D721Med (cell line): ENCODE data around the gene NEUROG1.

Experiments used
- DNase-seq: peaks from one replicate; pipeline ENCODE4 v3.0.0; 2011; ENCODE audit warnings: low spot score; ENCODE audit not compliant: insufficient read length
- FAIRE-seq: peaks from 2 replicates; lab custom pipeline; 2011; peaks lifted over from hg19 to GRCh38; lab: Jason Lieb, UNC
- TF ChIP-seq, protein P1 (sequence below): IDR thresholded peaks from 2 replicates; pipeline ENCODE4 v1.5.1; 2012; ENCODE audit warnings: mild to moderate bottlenecking, control low read depth; ENCODE audit not compliant: insufficient read depth; ENCODE audit errors: missing control alignments

NEUROG1 gene

DNA sequence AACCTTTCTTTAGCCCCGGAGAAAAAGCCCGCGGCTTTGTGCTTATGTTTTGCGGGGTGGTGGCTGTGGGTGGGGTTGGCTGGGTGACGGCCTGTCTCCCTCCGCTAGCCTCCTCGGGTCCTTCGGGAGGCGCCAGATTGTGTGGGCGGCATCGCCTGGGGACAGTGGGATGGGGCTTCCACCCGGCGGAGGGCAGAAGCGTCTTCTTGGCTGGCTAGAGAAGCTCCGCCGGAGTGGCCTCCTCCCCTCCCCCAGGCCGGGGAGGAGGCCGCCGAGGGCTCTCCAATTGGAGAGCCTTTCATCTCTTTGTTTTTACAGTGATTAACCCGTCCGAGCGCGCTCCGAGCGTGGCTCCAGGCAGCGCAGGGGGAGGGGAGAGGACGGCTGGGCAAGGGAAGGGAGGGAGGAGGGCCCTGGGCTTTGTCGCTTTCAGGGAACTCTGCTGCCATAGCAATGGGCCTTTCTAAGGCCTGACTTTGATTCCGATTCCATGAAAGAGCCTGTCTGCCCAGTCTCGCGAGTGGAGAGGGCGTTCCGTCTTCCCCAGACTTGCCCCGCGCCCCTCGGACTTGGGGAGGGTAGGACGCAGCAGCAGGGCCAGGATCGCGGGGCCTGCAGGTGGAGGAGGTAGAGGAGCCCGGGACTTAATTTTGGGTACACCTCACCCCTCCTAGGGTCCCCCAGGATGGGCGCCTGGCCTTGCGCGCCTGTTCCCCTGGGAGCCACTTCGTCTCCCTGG lies 46.9 kb downstream of the NEUROG1 start:
- DNase-seq (peak; percentile 92), FAIRE-seq (no peak)
- TF ChIP-seq, protein P1, sequence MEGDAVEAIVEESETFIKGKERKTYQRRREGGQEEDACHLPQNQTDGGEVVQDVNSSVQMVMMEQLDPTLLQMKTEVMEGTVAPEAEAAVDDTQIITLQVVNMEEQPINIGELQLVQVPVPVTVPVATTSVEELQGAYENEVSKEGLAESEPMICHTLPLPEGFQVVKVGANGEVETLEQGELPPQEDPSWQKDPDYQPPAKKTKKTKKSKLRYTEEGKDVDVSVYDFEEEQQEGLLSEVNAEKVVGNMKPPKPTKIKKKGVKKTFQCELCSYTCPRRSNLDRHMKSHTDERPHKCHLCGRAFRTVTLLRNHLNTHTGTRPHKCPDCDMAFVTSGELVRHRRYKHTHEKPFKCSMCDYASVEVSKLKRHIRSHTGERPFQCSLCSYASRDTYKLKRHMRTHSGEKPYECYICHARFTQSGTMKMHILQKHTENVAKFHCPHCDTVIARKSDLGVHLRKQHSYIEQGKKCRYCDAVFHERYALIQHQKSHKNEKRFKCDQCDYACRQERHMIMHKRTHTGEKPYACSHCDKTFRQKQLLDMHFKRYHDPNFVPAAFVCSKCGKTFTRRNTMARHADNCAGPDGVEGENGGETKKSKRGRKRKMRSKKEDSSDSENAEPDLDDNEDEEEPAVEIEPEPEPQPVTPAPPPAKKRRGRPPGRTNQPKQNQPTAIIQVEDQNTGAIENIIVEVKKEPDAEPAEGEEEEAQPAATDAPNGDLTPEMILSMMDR: no peak

DNA sequence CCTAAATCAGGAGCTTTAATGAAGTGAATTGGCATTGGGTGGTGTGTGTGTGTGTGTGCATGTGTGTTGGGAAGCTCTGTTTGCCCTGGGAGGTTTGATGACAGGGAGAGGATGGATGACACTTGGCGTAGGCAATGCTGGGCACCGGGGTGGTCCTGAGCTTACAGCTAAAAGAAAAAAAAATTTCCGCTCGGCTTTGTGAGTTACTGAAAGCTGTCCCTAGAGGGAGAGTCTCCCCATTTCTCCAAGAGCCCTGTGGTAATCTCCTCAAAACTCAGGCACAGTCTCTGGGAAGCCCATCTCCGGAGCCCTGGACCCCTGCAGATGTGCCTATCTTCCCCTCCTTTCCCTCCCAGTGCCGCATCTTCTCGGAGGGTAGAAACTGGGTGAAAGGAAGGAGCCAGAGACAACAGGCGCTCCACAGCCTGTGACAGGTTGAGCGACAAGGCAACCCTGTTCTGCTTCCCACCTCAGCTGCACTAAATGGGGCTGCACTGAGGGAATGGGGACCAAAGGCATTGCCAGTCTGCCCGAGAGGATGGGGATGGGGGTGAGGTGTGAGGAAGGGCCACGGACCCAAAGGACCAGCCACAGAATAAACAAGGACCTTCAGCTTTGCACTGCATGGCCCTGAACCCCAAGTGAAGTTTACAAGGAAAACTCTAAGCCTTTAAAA lies 47.8 kb downstream of the NEUROG1 start:
- no peak for DNase-seq
- TF ChIP-seq, protein P1: no peak
- FAIRE-seq: no peak

DNA sequence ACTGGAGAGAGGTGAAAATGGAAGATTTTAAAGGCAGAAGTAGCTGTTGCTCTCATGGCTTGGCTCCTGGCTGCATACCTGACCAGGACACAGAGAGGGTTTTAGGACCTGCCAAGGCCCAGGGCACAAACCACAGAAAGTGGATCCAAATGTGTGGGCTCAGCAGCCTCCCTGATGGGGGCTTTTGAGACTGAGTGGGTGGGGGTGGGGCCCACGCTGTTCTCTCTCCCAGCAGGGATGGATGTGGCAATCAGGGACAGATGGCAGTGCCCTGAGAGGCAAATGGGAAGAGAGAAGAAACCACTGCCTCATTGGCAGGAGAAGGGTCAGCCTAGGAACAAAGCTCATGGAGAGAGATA lies 48.7 kb downstream of the NEUROG1 start:
- DNase-seq (no peak), FAIRE-seq (no peak)
- TF ChIP-seq, protein P1: no peak

DNA sequence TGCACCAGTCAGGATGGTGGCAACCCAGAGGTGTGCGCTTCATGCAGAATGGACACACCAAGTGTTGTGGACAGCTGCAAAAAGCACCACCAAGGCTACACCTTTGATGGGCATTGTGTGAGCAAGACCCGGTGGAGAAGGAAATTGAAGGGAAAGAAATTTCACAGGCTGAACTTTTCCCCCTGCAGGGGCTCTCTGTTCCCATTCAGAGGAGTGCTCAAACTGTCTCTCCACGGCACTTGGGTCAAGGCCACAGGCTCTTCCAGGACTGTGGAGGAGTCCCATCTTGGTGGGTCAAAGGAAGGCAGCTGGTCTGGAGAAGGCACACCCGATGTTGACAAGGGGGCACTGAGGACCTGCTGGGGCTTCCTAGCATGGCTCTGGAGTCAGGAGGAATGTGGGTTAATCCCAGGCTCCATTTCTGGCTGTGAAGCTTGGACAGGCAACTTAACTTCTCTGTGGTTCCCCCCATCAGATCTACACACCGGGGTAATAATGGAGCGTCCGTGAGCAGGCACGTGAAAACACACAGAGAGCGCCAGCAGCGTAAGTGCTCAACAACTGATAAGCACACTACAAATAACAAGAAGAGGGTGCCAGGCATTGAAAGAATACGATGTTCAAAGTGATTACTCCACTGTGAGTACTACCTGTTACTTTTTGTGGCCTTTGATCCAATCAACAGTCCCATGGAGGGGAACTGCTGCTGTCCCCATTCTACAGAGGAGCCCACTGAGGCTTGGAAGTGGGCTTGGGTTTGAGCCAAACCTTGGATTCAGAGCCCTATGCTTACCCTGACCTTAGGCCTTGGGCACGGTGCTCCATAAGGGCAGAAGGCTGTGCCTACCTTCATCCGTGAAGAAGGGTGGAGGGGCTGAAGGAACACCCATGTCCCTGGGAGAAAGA lies 49.4 kb downstream of the NEUROG1 start:
- no peak for DNase-seq

DNA sequence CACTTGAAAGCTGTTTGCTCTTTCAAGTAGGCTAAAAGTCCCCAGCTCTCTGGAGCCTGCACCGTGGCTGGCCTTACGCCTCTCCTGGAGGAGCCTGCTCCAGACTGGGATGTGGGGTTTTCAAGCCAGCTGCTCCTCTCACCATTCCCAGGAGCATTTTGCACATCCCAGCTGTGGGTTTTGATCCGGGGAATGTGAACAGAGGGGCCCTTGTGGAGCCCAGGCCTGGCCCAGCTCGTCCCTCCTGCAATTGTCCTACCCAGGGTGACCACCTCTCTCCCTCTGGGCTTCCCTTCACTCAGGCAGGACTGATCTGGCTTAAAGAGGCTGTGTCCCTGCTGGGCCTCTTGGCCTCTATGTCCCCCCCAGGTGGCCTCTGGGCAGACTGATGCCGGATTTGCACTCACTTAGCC lies 51.1 kb downstream of the NEUROG1 start:
- FAIRE-seq: no peak
- no peak for DNase-seq
- TF ChIP-seq, protein P1: no peak

More for the DNA sequence above, 49.4 kb downstream of the NEUROG1 start:
- TF ChIP-seq, protein P1: no peak
- FAIRE-seq: no peak
